Hepatocyte (in vitro differentiated cells): ENCODE data around the gene FALEC.
"Not testable (repeated sequence)": the region's sequence is repeated elsewhere in the genome, so short reads cannot be mapped to it uniquely, and the experiment has no call there.

Source experiments
- CTCF ChIP-seq: fragments of 200-600 bp; sonication (generic); IDR thresholded peaks from 2 replicates; pipeline ENCODE4 v1.5.1; 2016; ENCODE audit warnings: antibody characterized with exemption, mild to moderate bottlenecking; ENCODE audit not compliant: poor library complexity
- EZH2phosphoT487 ChIP-seq: fragments of 200-600 bp; sonication (generic); IDR thresholded peaks from one replicate; pipeline ENCODE4 v1.6.1; 2018; ENCODE audit warnings: antibody characterized with exemption, mild to moderate bottlenecking, low read depth, moderate library complexity; ENCODE audit not compliant: unreplicated experiment, severe bottlenecking

- not testable (repeated sequence) for TF ChIP-seq CTCF, EZH2phosphoT487
Observed at GRCh38 chr1:150573648-150574071, 58.1 kb downstream of the FALEC start.
